ENCODE measurements around the gene MBP.

MBP gene

GRCh38 chr18:77151033-77151771 is 18.6 kb upstream of the MBP start:
- DNase-seq (ENCODE audit: low spot score): no peak

GRCh38 chr18:77150588-77150987 is 18.0 kb upstream of the MBP start:
- no peak for DNase-seq (ENCODE audit: low spot score)

- no peak for DNase-seq (ENCODE audit: low spot score)
These were observed 15.7 kb upstream of the MBP start for GRCh38 chr18:77148289-77148688.

- no peak for DNase-seq (ENCODE audit: low spot score)
These were observed 14.9 kb upstream of the MBP start for GRCh38 chr18:77147418-77147852.

- no peak for DNase-seq (ENCODE audit: low spot score)
These were observed 13.9 kb upstream of the MBP start for GRCh38 chr18:77146249-77147080.

- no peak for DNase-seq (ENCODE audit: low spot score)
These were observed 12.8 kb upstream of the MBP start for GRCh38 chr18:77145364-77145901.

GRCh38 chr18:77144451-77145118 is 12.0 kb upstream of the MBP start:
- no peak for DNase-seq (ENCODE audit: low spot score)

- no peak for DNase-seq (ENCODE audit: low spot score)
These were observed 11.5 kb upstream of the MBP start for GRCh38 chr18:77144046-77144445.

- no peak for DNase-seq (ENCODE audit: low spot score)
These were observed 10.6 kb upstream of the MBP start for GRCh38 chr18:77143196-77143595.

- DNase-seq (ENCODE audit: low spot score): no peak
These were observed 9.0 kb upstream of the MBP start for GRCh38 chr18:77141401-77142118.

GRCh38 chr18:77140439-77141109 is 8.0 kb upstream of the MBP start:
- DNase-seq (ENCODE audit: low spot score): no peak

GRCh38 chr18:77140030-77140429 is 7.4 kb upstream of the MBP start:
- DNase-seq (ENCODE audit: low spot score): no peak

GRCh38 chr18:77139619-77140018 is 7.0 kb upstream of the MBP start:
- DNase-seq (ENCODE audit: low spot score): no peak

- DNase-seq (ENCODE audit: low spot score): no peak
These were observed 5.7 kb upstream of the MBP start for GRCh38 chr18:77138270-77138669.

GRCh38 chr18:77137851-77138250 is 5.3 kb upstream of the MBP start:
- DNase-seq (ENCODE audit: low spot score): no peak

GRCh38 chr18:77136871-77137665 is 4.5 kb upstream of the MBP start:
- no peak for DNase-seq (ENCODE audit: low spot score)

- DNase-seq (ENCODE audit: low spot score): no peak
These were observed 3.6 kb upstream of the MBP start for GRCh38 chr18:77136076-77136718.

- no peak for DNase-seq (ENCODE audit: low spot score)
These were observed 2.9 kb upstream of the MBP start for GRCh38 chr18:77135339-77136075.

GRCh38 chr18:77134611-77135010 is 2.0 kb upstream of the MBP start:
- DNase-seq (ENCODE audit: low spot score): no peak

All from HuH-7.5 (cell line).